A549 (cell line): Measurements from ENCODE around the gene PCDHGB1. TPM values are rescaled to one million over a fixed set of nuclear protein-coding genes. Genes with fewer than 3 reads are reported as not detected.

Experiments
- ATAC-seq, 2 experiments: fragments of 200-7000 bp in 1 of 2; fragments of >200 bp in 1 of 2; cut with Nextera tagmentation in 1 of 2; cut with Tn5 transposase in 1 of 2; 3 replicates each; pipeline versions ENCODE4 v1.8.0 to v1.9.1; 2018 to 2020; ENCODE audit warnings: mild to moderate bottlenecking in 1 of 2, moderate library complexity in 1 of 2
- CTCF ChIA-PET: fragments of 300-600 bp; sonication (Branson Sonifier 250); formaldehyde crosslinking; extraction: SDS; loops from one replicate; lab custom pipeline; 2021; ENCODE audit warnings: antibody characterized with exemption, inconsistent platforms; lab: Yijun Ruan, JAX
- POLR2A ChIA-PET: fragments of 350-600 bp; formaldehyde crosslinking; extraction: SDS; loops from one replicate; lab custom pipeline; 2021; ENCODE audit warnings: antibody characterized with exemption, inconsistent platforms; lab: Yijun Ruan, JAX
- DNase-seq, 2 experiments: peaks; one replicate each; pipeline versions ENCODE4 v3.0.0 to v3.0.0-alpha.2; 2011 to 2016; ENCODE audit warnings: low read depth in 1 of 2, low spot score in 1 of 2
- FAIRE-seq: peaks from 2 replicates; lab custom pipeline; 2011; peaks lifted over from hg19 to GRCh38; lab: Jason Lieb, UNC
- H3K27ac ChIP-seq, 2 experiments: fragments of >200 bp; sonication (Bioruptor Twin); formaldehyde crosslinking; 3 replicates each; pipeline ENCODE4 v1.5.1; 2016 to 2017
- H3K4me1 ChIP-seq: fragments of >200 bp; sonication (Bioruptor Twin); formaldehyde crosslinking; 3 replicates; pipeline ENCODE4 v1.6.1; 2016
- H3K4me2 ChIP-seq: fragments of >200 bp; sonication (Bioruptor Twin); formaldehyde crosslinking; 3 replicates; pipeline ENCODE4 v1.6.1; 2016
- H3K4me3 ChIP-seq: fragments of >200 bp; sonication (Bioruptor Twin); formaldehyde crosslinking; 3 replicates; pipeline ENCODE4 v1.5.1; 2016
- H3K9me3 ChIP-seq: fragments of >200 bp; sonication (Bioruptor Twin); formaldehyde crosslinking; 3 replicates; pipeline ENCODE4 v1.6.1; 2016
- CBX8 ChIP-seq: fragments of 200-600 bp; sonication (generic); IDR thresholded peaks from 2 replicates; pipeline ENCODE4 v1.6.1; 2016
- CTCF ChIP-seq: fragments of >200 bp; sonication (Bioruptor Twin); formaldehyde crosslinking; IDR thresholded peaks from 3 replicates; pipeline ENCODE4 v1.5.1; 2016
- E2F6 ChIP-seq: IDR thresholded peaks from 2 replicates; pipeline ENCODE4 v1.6.1; 2012; ENCODE audit warnings: low read depth, borderline replicate concordance
- EHF ChIP-seq: fragments of 250-450 bp; sonication (Bioruptor Pico); IDR thresholded peaks from 2 replicates; pipeline ENCODE4 v1.5.0; 2020; ENCODE audit warnings: mild to moderate bottlenecking
- EP300 ChIP-seq, 2 experiments: fragments of >200 bp; sonication (Bioruptor Twin); formaldehyde crosslinking; IDR thresholded peaks; 2 replicates in 1 of 2; 3 replicates in 1 of 2; pipeline ENCODE4 v1.6.1; 2016 to 2017
- FOSL2 ChIP-seq, 2 experiments: fragments of 450-650 bp in 1 of 2; fragments of >200 bp in 1 of 2; sonication (Bioruptor Twin) in 1 of 2; formaldehyde crosslinking; IDR thresholded peaks; 2 replicates each; pipeline versions ENCODE4 v1.5.0 to v1.6.1; 2016 to 2020; ENCODE audit warnings: mild to moderate bottlenecking in 1 of 2, moderate library complexity in 1 of 2
- FOXS1 ChIP-seq: fragments of 250-450 bp; sonication (Bioruptor Pico); IDR thresholded peaks from 2 replicates; pipeline ENCODE4 v1.5.0; 2020; ENCODE audit warnings: mild to moderate bottlenecking, moderate library complexity
- HDAC2 ChIP-seq: fragments of 200-600 bp; sonication (generic); IDR thresholded peaks from 2 replicates; pipeline ENCODE4 v1.6.1; 2016
- HMGXB4 ChIP-seq: fragments of 250-450 bp; sonication (Bioruptor Pico); IDR thresholded peaks from 2 replicates; pipeline ENCODE4 v1.5.0; 2021; ENCODE audit warnings: mild to moderate bottlenecking, moderate library complexity, borderline replicate concordance
- JUN ChIP-seq, 2 experiments: fragments of >200 bp; sonication (Bioruptor Twin); formaldehyde crosslinking; IDR thresholded peaks; 2 replicates in 1 of 2; 3 replicates in 1 of 2; pipeline ENCODE4 v1.6.1; 2016 to 2017
- KDM1A ChIP-seq: fragments of 200-600 bp; sonication (generic); IDR thresholded peaks from 2 replicates; pipeline ENCODE4 v1.6.1; 2016; ENCODE audit warnings: low read depth, mild to moderate bottlenecking
- MAX ChIP-seq: IDR thresholded peaks from 2 replicates; pipeline ENCODE4 v1.6.1; 2012
- MYC ChIP-seq: IDR thresholded peaks from 2 replicates; pipeline ENCODE4 v1.6.1; 2012; ENCODE audit warnings: mild to moderate bottlenecking, inconsistent platforms, low read length, improper control_type of control experiment, borderline replicate concordance
- NFE2L2 ChIP-seq: fragments of 150-350 bp; conservative IDR thresholded peaks from 2 replicates; pipeline ENCODE4 v1.6.1; 2014; ENCODE audit warnings: low read length
- PHF8 ChIP-seq: fragments of 200-600 bp; sonication (generic); IDR thresholded peaks from 2 replicates; pipeline ENCODE4 v1.6.1; 2016; ENCODE audit warnings: low read depth, mild to moderate bottlenecking, antibody characterized with exemption, moderate library complexity, borderline replicate concordance
- RAD21 ChIP-seq, 2 experiments: fragments of >200 bp in 1 of 2; sonication (Bioruptor Twin) in 1 of 2; formaldehyde crosslinking in 1 of 2; IDR thresholded peaks in 1 of 2; conservative IDR thresholded peaks in 1 of 2; 2 replicates in 1 of 2; 3 replicates in 1 of 2; pipeline ENCODE4 v1.6.1; 2012 to 2018; ENCODE audit warnings: inconsistent platforms in 1 of 2
- RCOR1 ChIP-seq: fragments of 150-350 bp; IDR thresholded peaks from 2 replicates; pipeline ENCODE4 v1.6.1; 2014; ENCODE audit warnings: antibody characterized with exemption, low read length, low read depth
- RNF2 ChIP-seq: fragments of 200-600 bp; sonication (generic); IDR thresholded peaks from 2 replicates; pipeline ENCODE4 v1.6.1; 2016; ENCODE audit warnings: low read depth, mild to moderate bottlenecking, antibody characterized with exemption, moderate library complexity, borderline replicate concordance
- SREBF2 ChIP-seq: fragments of 450-650 bp; IDR thresholded peaks from 2 replicates; pipeline ENCODE4 v1.6.1; 2014; ENCODE audit warnings: mild to moderate bottlenecking, moderate library complexity
- TP53 ChIP-seq: fragments of 250-450 bp; sonication (Bioruptor Pico); IDR thresholded peaks from 2 replicates; pipeline ENCODE4 v1.5.0; 2021; ENCODE audit warnings: mild to moderate bottlenecking, moderate library complexity
- ZNF302 ChIP-seq: fragments of 250-450 bp; sonication (Bioruptor Pico); IDR thresholded peaks from 2 replicates; pipeline ENCODE4 v1.9.0; 2021; ENCODE audit warnings: inconsistent platforms, mild to moderate bottlenecking, moderate library complexity
- ZSCAN20 ChIP-seq: fragments of 250-450 bp; sonication (Bioruptor Pico); IDR thresholded peaks from 2 replicates; pipeline ENCODE4 v1.8.0; 2022; ENCODE audit warnings: mild to moderate bottlenecking, moderate library complexity
- WGBS: methylation state at CpG from one replicate; pipeline ENCODE4 v1.1.6; 2017; ENCODE audit errors: missing lambda C conversion rate; 5-methylcytosine and 5-hydroxymethylcytosine counted together
- polyA plus RNA-seq, 4 experiments: library from polyadenylated mRNA; depleted of rRNA in 3 of 4; stranded (reverse); fragments of >200 nt; fragmentation: RNase III in 1 of 4; extraction: RNeasy Plus Mini Kit Qiagen cat#74134 plus additional on column Dnase treatment in 1 of 4; gene quantifications; 2 replicates in 3 of 4; 3 replicates in 1 of 4; pipeline ENCODE4 v1.2.3, GENCODE V29; 2011 to 2017

Gene PCDHGB1
- polyA plus RNA-seq, 2 of the 4 experiments (the other 2 are of a cell fraction) = 1.5 to 3.7 TPM

GRCh38 chr5:141355641-141356040 lies 5.7 kb downstream of the PCDHGB1 start:
- H3K27ac ChIP-seq = no peak overlapping the region
- no peak for TF ChIP-seq ZNF302 (CRISPR knock-in tag)
- no peak for TF ChIP-seq RAD21 (conservative IDR thresholded peaks at IDR 0.05 in 1 of 2, IDR thresholded peaks at IDR 0.05 in 1 of 2)
- no peak for TF ChIP-seq PHF8
- TF ChIP-seq TP53 = no peak
- no peak for TF ChIP-seq JUN (IDR thresholded peaks at IDR 0.05)
- TF ChIP-seq CBX8 = no peak
- TF ChIP-seq FOSL2 (IDR thresholded peaks at IDR 0.05) = no peak
- no peak for TF ChIP-seq FOSL2 (CRISPR knock-in tag; IDR thresholded peaks at IDR 0.05)
- no peak for TF ChIP-seq MAX
- TF ChIP-seq MYC = no peak
- TF ChIP-seq E2F6 = no peak
- no peak for TF ChIP-seq RNF2
- no peak for TF ChIP-seq HMGXB4 (CRISPR knock-in tag)
- TF ChIP-seq EHF = no peak
- TF ChIP-seq SREBF2 = no peak
- no peak for TF ChIP-seq CTCF
- TF ChIP-seq, all 56 proteins: peak for 0
- ChIA-PET CTCF (interaction anchor here (1.3 to 3.0 kb wide), 4 partner anchors 9 to 212 kb away, joined by 3 to 13 read pairs (median 4); partner anchors contain the start of gene PCDHGA5), POLR2A (no interaction called here)
- FAIRE-seq (no peak), ATAC-seq (no peak), DNase-seq (no peak)
- Histone ChIP-seq H3K4me3 (no peak overlapping the region), H3K9me3 (peaks cover 58% of the 10 kb centered on the region), H3K4me2 (no peak overlapping the region), H3K4me1 (no peaks in the 10 kb centered on the region)
- WGBS = 74% methylated on average over 24 of the region's 24 CpGs

- no peak for FAIRE-seq
Observed at GRCh38 chr5:141356133-141356532, 6.2 kb downstream of the PCDHGB1 start.

GRCh38 chr5:141356950-141357349 lies 7.1 kb downstream of the PCDHGB1 start:
- H3K4me1 ChIP-seq = no peaks in the 10 kb centered on the region
- DNase-seq (no peak), ATAC-seq (no peak), FAIRE-seq (no peak)
- no peak overlapping the region for H3K4me2 ChIP-seq
- ChIA-PET CTCF (interaction anchor here (1.2 kb wide), 1 partner anchor 14 kb away, joined by 3 read pairs; no protein-coding TSS in a partner anchor), POLR2A (no interaction called here)
- WGBS = 19% methylated on average over 6 of the region's 19 CpGs
- peaks cover 55% of the 10 kb centered on the region for H3K9me3 ChIP-seq
- no peak overlapping the region for H3K4me3 ChIP-seq
- H3K27ac ChIP-seq = no peak overlapping the region
- TF ChIP-seq HMGXB4 (CRISPR knock-in tag) = no peak
- no peak for TF ChIP-seq FOXS1
- TF ChIP-seq ZSCAN20 (CRISPR knock-in tag) = no peak
- no peak for TF ChIP-seq CBX8
- no peak for TF ChIP-seq KDM1A
- no peak for TF ChIP-seq RCOR1
- TF ChIP-seq NFE2L2 = no peak
- no peak for TF ChIP-seq HDAC2

More at GRCh38 chr5:141356133-141356532, 6.2 kb downstream of the PCDHGB1 start:
- Histone ChIP-seq H3K4me3 (no peak overlapping the region), H3K4me1 (no peaks in the 10 kb centered on the region), H3K4me2 (no peak overlapping the region), H3K27ac (no peak overlapping the region), H3K9me3 (peaks cover 58% of the 10 kb centered on the region)
- CTCF ChIA-PET = interaction anchor here (1.3 to 3.0 kb wide), 4 partner anchors 8 to 211 kb away, joined by 3 to 13 read pairs (median 4); partner anchors contain the start of gene PCDHGA5
- TF ChIP-seq RAD21 (conservative IDR thresholded peaks at IDR 0.05 in 1 of 2, IDR thresholded peaks at IDR 0.05 in 1 of 2) = no peak
- TF ChIP-seq EP300 (IDR thresholded peaks at IDR 0.05) = no peak
- POLR2A ChIA-PET = no interaction called here
- no peak for DNase-seq
- no peak for ATAC-seq
- WGBS = 52% methylated on average over 5 of the region's 5 CpGs
